GM18870 (cell line): ENCODE results near the gene C1orf167.

Source experiments
- ATAC-seq: cut with Tn5 transposase; IDR thresholded peaks from one replicate; pipeline ENCODE4 v1.9.1; 2021; ENCODE audit warnings: moderate library complexity; ENCODE audit not compliant: unreplicated experiment

C1orf167 gene

GRCh38 chr1:11833497-11833896 is 71.5 kb downstream of the C1orf167 start:
- no peak for ATAC-seq

- no peak for ATAC-seq
Measured at GRCh38 chr1:11833900-11834299, 71.9 kb downstream of the C1orf167 start.

- ATAC-seq = no peak
Measured at GRCh38 chr1:11835441-11836225, 73.6 kb downstream of the C1orf167 start.

GRCh38 chr1:11836955-11837766 is 75.2 kb downstream of the C1orf167 start:
- no peak for ATAC-seq

DNA sequence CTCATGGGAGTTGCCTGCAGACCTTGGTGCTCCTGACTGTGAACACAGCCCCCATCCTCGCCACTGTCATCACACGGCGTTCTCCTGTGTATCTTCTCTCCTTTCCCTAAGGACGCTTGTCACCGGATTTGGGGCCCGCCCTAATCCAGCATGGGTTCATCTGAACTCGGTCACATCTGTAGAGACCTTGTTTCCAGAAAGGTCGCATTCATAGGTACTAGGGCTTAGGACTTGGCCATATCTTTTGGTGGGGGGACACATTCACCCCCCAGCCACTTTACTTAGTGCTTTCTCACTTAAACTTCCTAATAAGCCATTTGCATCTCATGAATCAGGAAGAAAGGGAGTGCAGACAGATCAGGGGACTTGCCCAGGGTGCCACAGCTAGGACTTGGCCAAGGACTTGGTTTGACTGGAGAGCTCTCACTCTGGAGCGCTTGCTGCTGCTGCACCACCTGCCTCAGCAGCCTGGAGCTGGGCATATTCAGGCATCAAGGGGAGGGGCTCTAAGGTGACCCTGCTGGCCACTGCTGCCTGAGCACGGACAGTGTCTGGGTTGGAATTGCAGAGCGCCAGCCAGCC is 75.9 kb downstream of the C1orf167 start:
- no peak for ATAC-seq

DNA sequence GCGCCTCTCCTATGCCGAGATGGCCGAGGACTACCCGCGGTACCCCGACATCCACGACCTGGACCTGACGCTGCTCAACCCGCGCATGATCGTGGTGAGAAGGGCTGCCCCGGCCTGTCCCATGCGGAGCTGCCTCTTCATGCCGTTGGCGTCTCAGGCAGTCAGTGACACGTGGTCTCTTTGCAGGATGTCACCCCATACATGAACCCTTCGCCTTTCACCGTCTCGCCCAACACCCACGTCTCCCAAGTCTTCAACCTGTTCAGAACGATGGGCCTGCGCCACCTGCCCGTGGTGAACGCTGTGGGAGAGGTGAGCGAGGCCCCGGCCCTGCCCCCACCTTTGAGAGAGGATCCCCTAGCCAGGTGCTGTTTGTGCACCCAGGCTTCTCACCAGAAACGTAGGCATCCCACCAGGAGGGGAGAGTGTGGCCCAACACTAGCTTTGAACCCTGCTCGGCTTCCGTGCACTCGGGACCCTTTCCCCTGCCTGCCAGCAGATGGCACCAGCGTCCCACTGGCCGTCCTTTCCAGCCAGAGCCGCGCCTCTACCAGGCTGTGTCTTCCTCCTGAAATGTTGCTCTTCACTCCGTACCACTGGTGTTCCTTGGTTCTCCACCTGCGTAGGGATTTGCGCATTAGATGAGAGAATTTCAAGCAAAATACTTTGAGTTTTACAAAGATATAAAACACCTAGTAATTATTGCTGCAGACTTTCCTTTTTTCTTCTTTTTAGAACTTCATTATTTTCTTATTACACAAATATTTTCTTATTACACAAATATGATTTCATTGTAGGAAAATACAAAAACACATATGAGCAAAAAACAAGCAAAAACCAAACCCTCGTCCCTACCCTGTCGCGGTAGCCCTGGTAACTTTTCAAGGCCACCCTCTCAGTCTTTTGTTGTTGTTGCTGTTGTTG is 76.6 kb downstream of the C1orf167 start:
- no peak for ATAC-seq
